Lung (tissue), 12 donors: ENCODE results near the gene SLC37A3. TPM values are rescaled to one million over a fixed set of nuclear protein-coding genes. Genes with fewer than 3 reads are reported as not detected.

Source experiments
- ATAC-seq: fragments of 200-7000 bp; cut with Tn5 transposase; one replicate; pipeline ENCODE4 v1.9.1; 2020; ENCODE audit warnings: moderate number of reproducible peaks; ENCODE audit not compliant: insufficient read depth, low FRiP score
- DNase-seq, 3 donors: peaks; one replicate each; pipeline ENCODE4 v3.0.0-alpha.2; 2013 to 2017
- H3K27ac ChIP-seq, 2 donors: one replicate each; pipeline ENCODE4 v1.5.1; 2013; ENCODE audit warnings: mild to moderate bottlenecking in 2 of 2, moderate library complexity in 2 of 2, control low read depth in 1 of 2, inconsistent platforms in 1 of 2, low read depth in 1 of 2, low read length in 1 of 2
- H3K27me3 ChIP-seq, 3 donors: one replicate each; pipeline ENCODE4 v1.5.1; 2013; ENCODE audit warnings: low read length in 2 of 3; ENCODE audit not compliant: control insufficient read depth in 3 of 3, insufficient read depth in 3 of 3
- H3K36me3 ChIP-seq, 4 donors: one replicate each; pipeline ENCODE4 v1.5.1; 2013; ENCODE audit warnings: low read length in 4 of 4, mild to moderate bottlenecking in 1 of 4, moderate library complexity in 1 of 4; ENCODE audit not compliant: control insufficient read depth in 4 of 4, insufficient read depth in 4 of 4
- H3K4me1 ChIP-seq, 5 donors: one replicate each; pipeline ENCODE4 v1.5.1; 2013; ENCODE audit warnings: low read length in 5 of 5, mild to moderate bottlenecking in 2 of 5, moderate library complexity in 1 of 5; ENCODE audit not compliant: control insufficient read depth in 5 of 5, insufficient read depth in 5 of 5
- H3K4me3 ChIP-seq: one replicate; pipeline ENCODE4 v1.5.1; 2013; ENCODE audit warnings: mild to moderate bottlenecking, control low read depth, moderate library complexity
- H3K9ac ChIP-seq, 2 donors: one replicate each; pipeline ENCODE4 v1.5.1; 2013; ENCODE audit warnings: low read length in 2 of 2, control low read depth in 1 of 2; ENCODE audit not compliant: insufficient read depth in 1 of 2
- H3K9me3 ChIP-seq, 4 donors: one replicate each; pipeline ENCODE4 v1.5.1; 2013; ENCODE audit warnings: low read length in 3 of 4, mild to moderate bottlenecking in 1 of 4, moderate library complexity in 1 of 4; ENCODE audit not compliant: control insufficient read depth in 4 of 4, insufficient read depth in 3 of 4
- WGBS, 2 donors: extraction: QIAGEN DNeasy Blood & Tissue Kit; methylation state at CpG; one replicate each; pipeline ENCODE4 v1.1.7; 2013; 5-methylcytosine and 5-hydroxymethylcytosine counted together
- polyA plus RNA-seq, 2 donors: library from polyadenylated mRNA; stranded (reverse); fragments of 200-250 nt; gene quantifications; one replicate each; pipeline ENCODE4 v1.2.1, GENCODE V29; 2013
- total RNA-seq, 2 donors: library from RNA; depleted of rRNA in 1 of 2; stranded (reverse); fragments of >200 nt in 1 of 2; gene quantifications; one replicate each; pipeline ENCODE4 v1.2.1, GENCODE V29; 2014 to 2021
- TF ChIP-seq, protein P1 (sequence below): IDR thresholded peaks from 2 replicates; pipeline ENCODE4 v1.5.1; 2012; ENCODE audit warnings: mild to moderate bottlenecking; ENCODE audit errors: control extremely low read depth, extremely low read depth
- donor health status: control.
- donor health status: control.
- donor health status: Bipolar disorder and iron deficiency.
- donor health status: healthy.
- donor health status: DM: yes; HTN: yes; CAD: no.

SLC37A3 gene
- total and polyA plus RNA-seq, 4 donors: 19.2 to 53.4 (median 26.8) TPM

- H3K4me3 ChIP-seq: no peak overlapping the region
- ATAC-seq (no peak), DNase-seq (no peak)
- no peaks in the 10 kb centered on the region for H3K36me3 ChIP-seq
- no peaks in the 10 kb centered on the region for H3K4me1 ChIP-seq
- H3K9ac ChIP-seq: no peak overlapping the region
- no peak overlapping the region for H3K27ac ChIP-seq
- WGBS, 2 donors: 94 to 96% methylated on average over 6 of the region's 6 CpGs
- H3K9me3 ChIP-seq: no peaks in the 10 kb centered on the region
- TF ChIP-seq, protein P1, sequence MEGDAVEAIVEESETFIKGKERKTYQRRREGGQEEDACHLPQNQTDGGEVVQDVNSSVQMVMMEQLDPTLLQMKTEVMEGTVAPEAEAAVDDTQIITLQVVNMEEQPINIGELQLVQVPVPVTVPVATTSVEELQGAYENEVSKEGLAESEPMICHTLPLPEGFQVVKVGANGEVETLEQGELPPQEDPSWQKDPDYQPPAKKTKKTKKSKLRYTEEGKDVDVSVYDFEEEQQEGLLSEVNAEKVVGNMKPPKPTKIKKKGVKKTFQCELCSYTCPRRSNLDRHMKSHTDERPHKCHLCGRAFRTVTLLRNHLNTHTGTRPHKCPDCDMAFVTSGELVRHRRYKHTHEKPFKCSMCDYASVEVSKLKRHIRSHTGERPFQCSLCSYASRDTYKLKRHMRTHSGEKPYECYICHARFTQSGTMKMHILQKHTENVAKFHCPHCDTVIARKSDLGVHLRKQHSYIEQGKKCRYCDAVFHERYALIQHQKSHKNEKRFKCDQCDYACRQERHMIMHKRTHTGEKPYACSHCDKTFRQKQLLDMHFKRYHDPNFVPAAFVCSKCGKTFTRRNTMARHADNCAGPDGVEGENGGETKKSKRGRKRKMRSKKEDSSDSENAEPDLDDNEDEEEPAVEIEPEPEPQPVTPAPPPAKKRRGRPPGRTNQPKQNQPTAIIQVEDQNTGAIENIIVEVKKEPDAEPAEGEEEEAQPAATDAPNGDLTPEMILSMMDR: no peak
- no peaks in the 10 kb centered on the region for H3K27me3 ChIP-seq
These were observed 101.1 kb downstream of the SLC37A3 start for GRCh38 chr7:140297192-140297591.

GRCh38 chr7:140295224-140295738, 103.0 kb downstream of the SLC37A3 start:
- Histone ChIP-seq H3K36me3 (no peaks in the 10 kb centered on the region), H3K4me1 (no peaks in the 10 kb centered on the region), H3K9ac (no peak overlapping the region), H3K27ac (no peak overlapping the region), H3K4me3 (no peak overlapping the region), H3K9me3 (no peaks in the 10 kb centered on the region), H3K27me3 (no peaks in the 10 kb centered on the region)
- TF ChIP-seq, protein P1: no peak
- 95% methylated on average over 8 of the region's 8 CpGs for WGBS, 2 donors
- DNase-seq (no peak), ATAC-seq (no peak)

DNA sequence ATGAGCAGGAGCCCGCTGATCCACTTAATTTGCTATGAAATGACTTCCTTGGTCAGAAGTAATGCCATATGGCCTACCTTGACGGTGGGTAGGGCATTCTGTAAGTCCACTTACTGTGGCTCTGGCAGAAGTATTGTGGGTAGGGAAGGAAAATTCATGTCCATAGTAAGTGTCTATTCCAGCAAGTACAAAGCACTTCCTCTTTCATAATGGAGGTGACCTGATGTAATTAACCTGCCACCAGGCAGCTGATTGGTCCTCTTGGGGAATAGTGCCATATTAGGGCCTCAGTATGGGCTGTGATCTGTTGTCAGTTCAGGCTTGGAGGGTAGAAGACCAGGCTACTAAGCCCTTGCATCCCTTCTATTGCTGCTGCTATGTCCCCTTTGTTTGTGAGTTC, 103.9 kb downstream of the SLC37A3 start:
- Histone ChIP-seq H3K4me1 (no peaks in the 10 kb centered on the region), H3K4me3 (no peak overlapping the region)
- WGBS, 2 donors: 88 to 97% methylated on average over 2 of the region's 2 CpGs

GRCh38 chr7:140292438-140292837, 105.9 kb downstream of the SLC37A3 start:
- H3K9ac ChIP-seq: no peak overlapping the region
- ATAC-seq: no peak
- H3K4me3 ChIP-seq: no peak overlapping the region
- DNase-seq: no peak
- no peaks in the 10 kb centered on the region for H3K27me3 ChIP-seq
- no peak overlapping the region for H3K27ac ChIP-seq
- TF ChIP-seq, protein P1: no peak
- H3K4me1 ChIP-seq: no peaks in the 10 kb centered on the region
- WGBS, 2 donors: 93 to 96% methylated on average over 31 of the region's 31 CpGs
- H3K36me3 ChIP-seq: no peaks in the 10 kb centered on the region
- H3K9me3 ChIP-seq: no peaks in the 10 kb centered on the region

More for the DNA sequence above, 103.9 kb downstream of the SLC37A3 start:
- H3K9me3 ChIP-seq: no peaks in the 10 kb centered on the region
- no peak overlapping the region for H3K9ac ChIP-seq
- no peak for DNase-seq
- no peak for ATAC-seq
- H3K36me3 ChIP-seq: no peaks in the 10 kb centered on the region
- no peak overlapping the region for H3K27ac ChIP-seq
- TF ChIP-seq, protein P1: no peak
- no peaks in the 10 kb centered on the region for H3K27me3 ChIP-seq
